GM12864 (cell line): ENCODE measurements around the gene OR2T6.

ENCODE experiments used
- DNase-seq: peaks from one replicate; pipeline ENCODE4 v3.0.0-alpha.2; 2011; ENCODE audit warnings: low read depth
- H3K4me3 ChIP-seq: 2 replicates; pipeline ENCODE4 v1.5.1; 2011; ENCODE audit warnings: mild to moderate bottlenecking, low read depth, low read length, control low read depth
- TF ChIP-seq, protein P1 (sequence below): IDR thresholded peaks from 2 replicates; pipeline ENCODE4 v1.5.1; 2011; ENCODE audit warnings: low read depth, mild to moderate bottlenecking, moderate library complexity, low read length, control low read depth, inconsistent platforms; ENCODE audit errors: missing control alignments

The OR2T6 gene, protein sequence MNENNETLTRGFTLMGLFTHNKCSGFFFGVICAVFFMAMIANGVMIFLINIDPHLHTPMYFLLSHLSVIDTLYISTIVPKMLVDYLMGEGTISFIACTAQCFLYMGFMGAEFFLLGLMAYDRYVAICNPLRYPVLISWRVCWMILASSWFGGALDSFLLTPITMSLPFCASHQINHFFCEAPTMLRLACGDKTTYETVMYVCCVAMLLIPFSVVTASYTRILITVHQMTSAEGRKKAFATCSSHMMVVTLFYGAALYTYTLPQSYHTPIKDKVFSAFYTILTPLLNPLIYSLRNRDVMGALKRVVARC

DNA sequence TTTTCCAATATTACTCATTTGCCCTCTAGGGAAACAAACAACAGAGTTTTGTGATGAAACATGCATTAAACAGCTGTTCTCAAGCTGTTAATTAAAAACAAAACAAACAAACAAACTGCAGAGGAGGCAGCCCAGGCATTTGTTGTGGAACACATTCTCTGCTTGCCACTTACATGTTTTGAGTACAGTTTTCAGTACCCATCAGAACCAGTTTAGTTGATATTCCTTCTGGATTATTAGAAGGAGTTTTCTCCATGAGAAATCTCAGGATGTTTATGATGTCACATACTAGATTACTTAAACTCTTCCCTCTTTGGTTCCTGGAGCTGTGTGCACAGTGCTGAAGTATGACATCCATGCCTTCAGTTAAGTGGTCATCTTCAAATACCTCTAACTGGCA is at the start of gene OR2T6:
Gene OR2T6 (plus strand): TSS at position 301 of the 400 bp plus-strand sequence. CDS start 11,863 bp downstream, outside the sequence.
- TF ChIP-seq, protein P1, sequence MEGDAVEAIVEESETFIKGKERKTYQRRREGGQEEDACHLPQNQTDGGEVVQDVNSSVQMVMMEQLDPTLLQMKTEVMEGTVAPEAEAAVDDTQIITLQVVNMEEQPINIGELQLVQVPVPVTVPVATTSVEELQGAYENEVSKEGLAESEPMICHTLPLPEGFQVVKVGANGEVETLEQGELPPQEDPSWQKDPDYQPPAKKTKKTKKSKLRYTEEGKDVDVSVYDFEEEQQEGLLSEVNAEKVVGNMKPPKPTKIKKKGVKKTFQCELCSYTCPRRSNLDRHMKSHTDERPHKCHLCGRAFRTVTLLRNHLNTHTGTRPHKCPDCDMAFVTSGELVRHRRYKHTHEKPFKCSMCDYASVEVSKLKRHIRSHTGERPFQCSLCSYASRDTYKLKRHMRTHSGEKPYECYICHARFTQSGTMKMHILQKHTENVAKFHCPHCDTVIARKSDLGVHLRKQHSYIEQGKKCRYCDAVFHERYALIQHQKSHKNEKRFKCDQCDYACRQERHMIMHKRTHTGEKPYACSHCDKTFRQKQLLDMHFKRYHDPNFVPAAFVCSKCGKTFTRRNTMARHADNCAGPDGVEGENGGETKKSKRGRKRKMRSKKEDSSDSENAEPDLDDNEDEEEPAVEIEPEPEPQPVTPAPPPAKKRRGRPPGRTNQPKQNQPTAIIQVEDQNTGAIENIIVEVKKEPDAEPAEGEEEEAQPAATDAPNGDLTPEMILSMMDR = no peak
- DNase-seq = no peak
- no peak within 1 kb of the TSS for H3K4me3 ChIP-seq

DNA sequence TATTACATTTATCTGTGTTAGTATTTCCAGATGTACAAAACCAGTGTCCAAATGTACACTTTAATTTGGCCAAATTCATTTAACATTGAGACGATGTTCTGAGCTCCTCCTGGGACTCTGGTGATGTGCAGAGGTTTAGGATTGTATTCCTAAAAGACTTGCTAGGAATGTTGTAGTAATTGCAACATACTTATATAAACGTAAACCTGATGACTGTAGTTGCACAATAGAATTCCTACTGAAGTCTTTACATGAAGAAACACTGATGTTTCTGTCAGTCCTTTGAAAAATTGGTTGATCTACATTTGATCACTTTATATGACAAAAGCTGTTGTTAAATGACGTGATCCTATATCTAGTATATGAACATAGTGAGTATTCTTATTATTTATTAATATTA is 32.1 kb upstream of the OR2T6 start:
- H3K4me3 ChIP-seq = no peak overlapping the region
- TF ChIP-seq, protein P1 = no peak
- no peak for DNase-seq

DNA sequence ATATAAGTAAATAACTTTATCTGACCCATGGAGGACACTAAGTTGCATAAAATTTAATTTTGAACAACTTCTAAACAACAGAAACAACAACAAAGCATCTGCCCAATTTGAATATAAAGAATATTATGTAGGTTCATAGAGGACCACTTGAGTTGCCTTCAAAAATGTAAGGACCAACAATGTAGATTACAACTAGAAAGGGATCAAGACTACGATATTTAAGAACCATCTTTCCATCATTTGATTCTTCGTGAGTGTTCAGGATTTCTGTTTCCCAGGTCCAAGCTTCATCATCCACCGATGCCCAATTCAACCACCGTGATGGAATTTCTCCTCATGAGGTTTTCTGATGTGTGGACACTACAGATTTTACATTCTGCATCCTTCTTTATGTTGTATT is 27.1 kb upstream of the OR2T6 start, which contains the start of gene OR14C36:
Gene OR14C36 (plus strand): TSS at position 301 of the 400 bp plus-strand sequence. CDS start 0 bp downstream, at position 301.
- DNase-seq = no peak
- H3K4me3 ChIP-seq = no peak within 1 kb of the TSS
- TF ChIP-seq, protein P1 = no peak

DNA sequence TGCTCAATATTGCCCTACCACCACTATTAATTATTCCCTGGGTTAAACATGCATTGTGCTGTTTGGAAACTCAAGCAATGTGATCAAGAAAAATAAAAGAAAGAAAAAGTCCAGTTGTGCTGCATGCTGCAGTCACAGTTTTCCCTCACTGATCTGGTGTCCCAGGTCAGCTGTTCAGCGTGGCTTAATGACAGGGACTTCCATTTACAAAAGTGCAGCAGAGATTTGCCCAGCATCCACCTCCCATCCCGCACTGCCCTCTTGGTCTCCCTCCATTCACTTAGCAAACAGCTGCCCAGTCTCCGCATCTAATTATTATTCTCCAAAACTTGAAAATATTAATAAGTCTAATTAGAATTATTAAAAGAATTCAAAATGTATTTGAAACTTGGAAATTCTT is 16.1 kb upstream of the OR2T6 start:
- H3K4me3 ChIP-seq = no peak overlapping the region
- no peak for DNase-seq
- TF ChIP-seq, protein P1 = no peak

DNA sequence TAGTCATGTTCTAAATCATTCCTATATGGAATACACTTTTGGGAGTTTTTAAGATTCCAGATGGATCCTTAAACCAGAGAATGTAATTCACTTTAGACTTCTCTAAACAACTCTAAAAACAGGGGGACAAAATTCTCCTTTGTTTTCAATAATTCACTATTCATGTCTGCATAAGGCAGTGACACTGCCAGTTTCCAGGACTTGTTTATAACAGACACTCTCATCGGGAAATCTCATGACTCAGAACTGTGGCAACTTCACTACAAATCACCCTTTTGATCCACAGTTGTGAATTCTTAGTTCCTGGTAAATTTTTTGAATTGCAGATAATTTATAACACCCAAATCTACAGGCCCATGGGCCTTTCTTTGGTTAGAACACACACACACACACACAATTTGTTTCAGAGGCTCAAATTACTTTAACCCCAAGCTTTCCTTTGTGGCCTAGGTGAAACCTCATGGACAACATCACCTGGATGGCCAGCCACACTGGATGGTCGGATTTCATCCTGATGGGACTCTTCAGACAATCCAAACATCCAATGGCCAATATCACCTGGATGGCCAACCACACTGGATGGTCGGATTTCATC is 14.3 kb upstream of the OR2T6 start, which contains the start of gene OR2T4:
Gene OR2T4 (plus strand): TSS at position 545 of the 595 bp plus-strand sequence. CDS start 0 bp downstream, at position 545.
- TF ChIP-seq, protein P1 = no peak
- DNase-seq = no peak
- H3K4me3 ChIP-seq = no peak within 1 kb of the TSS

DNA sequence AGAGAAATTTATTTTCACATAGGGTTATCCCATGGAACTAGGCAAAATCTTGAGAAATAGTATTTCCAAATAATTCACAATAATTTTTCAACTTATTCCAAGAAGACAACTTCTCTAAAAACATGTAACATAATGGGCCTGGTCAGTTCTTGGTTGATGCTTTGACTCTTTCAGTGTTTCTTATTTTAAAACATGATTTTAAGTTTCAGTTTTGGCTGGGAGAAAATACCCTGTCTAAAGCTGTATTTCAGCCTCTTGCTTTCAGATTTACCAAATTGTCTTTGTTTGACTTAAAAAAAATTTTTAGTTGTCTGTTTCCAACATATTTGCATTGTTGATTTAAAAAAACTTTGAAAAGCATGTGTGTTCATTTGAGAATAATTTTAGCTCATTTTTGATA is 8.9 kb upstream of the OR2T6 start:
- TF ChIP-seq, protein P1 = no peak
- H3K4me3 ChIP-seq = no peak overlapping the region
- DNase-seq = no peak
